Immature natural killer cell (primary cell): ENCODE data around the gene PFKP. TPM values are rescaled to one million over a fixed set of nuclear protein-coding genes. Genes with fewer than 3 reads are reported as not detected.
A peak's percentile ranks its signal among the peaks of the same experiment; 100 is the strongest.

Experiments
- DNase-seq, 3 donors: peaks; one replicate each; pipeline ENCODE4 v3.0.0; 2022; ENCODE audit warnings: mixed read lengths in 1 of 3
- H3K27ac Mint-ChIP-seq, 6 donors: one replicate each; pipeline ENCODE4 v1.8.0; 2020; ENCODE audit warnings: mixed read lengths in 6 of 6, mild to moderate bottlenecking in 5 of 6, inconsistent platforms in 4 of 6, moderate library complexity in 3 of 6
- H3K27me3 Mint-ChIP-seq, 3 donors: one replicate each; pipeline ENCODE4 v1.8.0; 2020 to 2021; ENCODE audit warnings: low read depth in 3 of 3, mild to moderate bottlenecking in 3 of 3, mixed read lengths in 3 of 3, moderate library complexity in 3 of 3, inconsistent platforms in 1 of 3
- H3K36me3 Mint-ChIP-seq, 3 donors: one replicate each; pipeline ENCODE4 v1.8.0; 2020; ENCODE audit warnings: mixed read lengths in 3 of 3, inconsistent platforms in 2 of 3, mild to moderate bottlenecking in 2 of 3
- H3K4me1 Mint-ChIP-seq, 2 donors: one replicate each; pipeline ENCODE4 v1.8.0; 2020; ENCODE audit warnings: inconsistent platforms in 2 of 2, mild to moderate bottlenecking in 2 of 2, mixed read lengths in 2 of 2, moderate library complexity in 1 of 2
- H3K4me3 Mint-ChIP-seq, 5 donors: one replicate each; pipeline ENCODE4 v1.8.0; 2020; ENCODE audit warnings: mild to moderate bottlenecking in 5 of 5, mixed read lengths in 5 of 5, inconsistent platforms in 3 of 5, moderate library complexity in 3 of 5
- H3K9me3 Mint-ChIP-seq, 6 donors: one replicate each; pipeline ENCODE4 v1.8.0; 2020; ENCODE audit warnings: mild to moderate bottlenecking in 6 of 6, mixed read lengths in 6 of 6, inconsistent platforms in 4 of 6, moderate library complexity in 3 of 6
- polyA plus RNA-seq, 3 donors: library from polyadenylated mRNA; unstranded; fragments of 300-500 nt; fragmentation: Illumina TruSeq; gene quantifications; one replicate each; pipeline ENCODE4 v1.2.3, GENCODE V29; 2021

The PFKP gene
- polyA plus RNA-seq, 3 donors from 2014 or later: 18.2 to 47.3 (median 30.0) TPM

GRCh38 chr10:3148994-3149393 is 81.6 kb downstream of the PFKP start:
- Mint-ChIP-seq H3K36me3 (peaks cover 32 to 71% (median 37%) of the 10 kb centered on the region in 3 donors), H3K4me1 (no peaks in the 10 kb centered on the region), H3K9me3 (no peaks in the 10 kb centered on the region), H3K4me3 (no peak overlapping the region), H3K27ac (no peak overlapping the region), H3K27me3 (peaks cover 0 to 2% (median 0%) of the 10 kb centered on the region in 3 donors)
- DNase-seq: no peak

- DNase-seq: no peak
- Mint-ChIP-seq H3K4me1 (no peaks in the 10 kb centered on the region), H3K9me3 (no peaks in the 10 kb centered on the region), H3K27ac (no peak overlapping the region), H3K27me3 (peaks cover 0 to 2% (median 0%) of the 10 kb centered on the region in 3 donors), H3K36me3 (peaks cover 39 to 75% (median 45%) of the 10 kb centered on the region in 3 donors), H3K4me3 (no peak overlapping the region)
Measured at GRCh38 chr10:3149918-3150317, 82.6 kb downstream of the PFKP start.

GRCh38 chr10:3150366-3150765 is 83.0 kb downstream of the PFKP start:
- Mint-ChIP-seq H3K27ac (no peak overlapping the region), H3K9me3 (no peaks in the 10 kb centered on the region), H3K4me1 (peaks cover 0 to under 1% of the 10 kb centered on the region in 2 donors), H3K36me3 (peaks cover 43 to 75% (median 49%) of the 10 kb centered on the region in 3 donors), H3K27me3 (peaks cover 0 to 2% (median 0%) of the 10 kb centered on the region in 3 donors), H3K4me3 (no peak overlapping the region)
- no peak for DNase-seq

GRCh38 chr10:3150961-3151360 is 83.6 kb downstream of the PFKP start:
- Mint-ChIP-seq H3K4me1 (peaks cover 0 to 6% of the 10 kb centered on the region in 2 donors), H3K36me3 (peaks cover 47 to 77% (median 50%) of the 10 kb centered on the region in 3 donors), H3K4me3 (no peak overlapping the region), H3K27ac (no peak overlapping the region), H3K9me3 (no peaks in the 10 kb centered on the region), H3K27me3 (peaks cover 0 to 2% (median 0%) of the 10 kb centered on the region in 3 donors)
- DNase-seq: no peak

GRCh38 chr10:3151889-3152565 is 84.7 kb downstream of the PFKP start:
- no peak for DNase-seq
- H3K9me3 Mint-ChIP-seq: no peaks in the 10 kb centered on the region
- peaks cover 0 to 2% (median 0%) of the 10 kb centered on the region in 3 donors for H3K27me3 Mint-ChIP-seq
- peaks cover 47 to 77% (median 51%) of the 10 kb centered on the region in 3 donors for H3K36me3 Mint-ChIP-seq
- no peak overlapping the region for H3K4me3 Mint-ChIP-seq
- H3K27ac Mint-ChIP-seq: no peak overlapping the region
- peaks cover 0 to 6% of the 10 kb centered on the region in 2 donors for H3K4me1 Mint-ChIP-seq

GRCh38 chr10:3152566-3152935 is 85.2 kb downstream of the PFKP start:
- Mint-ChIP-seq H3K4me3 (no peak overlapping the region), H3K36me3 (peaks cover 48 to 77% (median 53%) of the 10 kb centered on the region in 3 donors), H3K4me1 (peaks cover 0 to 6% of the 10 kb centered on the region in 2 donors), H3K27ac (no peak overlapping the region), H3K9me3 (no peaks in the 10 kb centered on the region), H3K27me3 (peaks cover 0 to 2% (median 0%) of the 10 kb centered on the region in 3 donors)
- DNase-seq: no peak

GRCh38 chr10:3154666-3155065 is 87.3 kb downstream of the PFKP start:
- H3K27me3 Mint-ChIP-seq: peaks cover 0 to 2% (median 2%) of the 10 kb centered on the region in 3 donors
- no peak overlapping the region for H3K27ac Mint-ChIP-seq
- no peak for DNase-seq
- H3K4me3 Mint-ChIP-seq: no peak overlapping the region
- peaks cover 52 to 77% (median 61%) of the 10 kb centered on the region in 3 donors for H3K36me3 Mint-ChIP-seq
- H3K4me1 Mint-ChIP-seq: peaks cover 0 to 6% of the 10 kb centered on the region in 2 donors
- no peaks in the 10 kb centered on the region for H3K9me3 Mint-ChIP-seq

GRCh38 chr10:3159152-3159551 is 91.8 kb downstream of the PFKP start:
- peak overlapping the region in 1 of 6 donors; percentile 69 for H3K27ac Mint-ChIP-seq
- peaks cover 0 to 6% of the 10 kb centered on the region in 2 donors for H3K4me1 Mint-ChIP-seq
- peaks cover 0 to 2% (median 0%) of the 10 kb centered on the region in 3 donors for H3K27me3 Mint-ChIP-seq
- no peaks in the 10 kb centered on the region for H3K9me3 Mint-ChIP-seq
- no peak overlapping the region for H3K4me3 Mint-ChIP-seq
- no peak for DNase-seq
- H3K36me3 Mint-ChIP-seq: peaks cover 44 to 82% (median 46%) of the 10 kb centered on the region in 3 donors

GRCh38 chr10:3162533-3162932 is 95.2 kb downstream of the PFKP start:
- Mint-ChIP-seq H3K4me3 (no peak overlapping the region), H3K27ac (no peak overlapping the region), H3K36me3 (peaks cover 38 to 77% (median 46%) of the 10 kb centered on the region in 3 donors), H3K4me1 (no peaks in the 10 kb centered on the region), H3K9me3 (no peaks in the 10 kb centered on the region), H3K27me3 (peaks cover 0 to 2% (median 0%) of the 10 kb centered on the region in 3 donors)
- DNase-seq: no peak

- H3K27ac Mint-ChIP-seq: no peak overlapping the region
- peaks cover 31 to 71% (median 35%) of the 10 kb centered on the region in 3 donors for H3K36me3 Mint-ChIP-seq
- H3K4me1 Mint-ChIP-seq: no peaks in the 10 kb centered on the region
Measured at GRCh38 chr10:3163879-3164278, 96.5 kb downstream of the PFKP start.

GRCh38 chr10:3165196-3165595 is 97.8 kb downstream of the PFKP start:
- Mint-ChIP-seq H3K27ac (no peak overlapping the region), H3K4me1 (peaks cover 0 to 4% of the 10 kb centered on the region in 2 donors), H3K27me3 (no peaks in the 10 kb centered on the region), H3K4me3 (no peak overlapping the region), H3K9me3 (no peaks in the 10 kb centered on the region), H3K36me3 (peaks cover 26 to 62% (median 26%) of the 10 kb centered on the region in 3 donors)
- no peak for DNase-seq

More at GRCh38 chr10:3163879-3164278, 96.5 kb downstream of the PFKP start:
- no peaks in the 10 kb centered on the region for H3K27me3 Mint-ChIP-seq
- no peak for DNase-seq
- no peaks in the 10 kb centered on the region for H3K9me3 Mint-ChIP-seq
- H3K4me3 Mint-ChIP-seq: no peak overlapping the region

GRCh38 chr10:3166496-3167290 is 99.3 kb downstream of the PFKP start:
- no peak for DNase-seq
- Mint-ChIP-seq H3K4me1 (peaks cover 8 to 16% of the 10 kb centered on the region in 2 donors), H3K27me3 (no peaks in the 10 kb centered on the region), H3K9me3 (no peaks in the 10 kb centered on the region), H3K4me3 (no peak overlapping the region), H3K36me3 (peaks cover 26 to 53% (median 26%) of the 10 kb centered on the region in 3 donors), H3K27ac (no peak overlapping the region)

- H3K27ac Mint-ChIP-seq: peak overlapping the region in 1 of 6 donors; percentile 22
- no peaks in the 10 kb centered on the region for H3K9me3 Mint-ChIP-seq
- DNase-seq: no peak
- H3K4me3 Mint-ChIP-seq: no peak overlapping the region
- peaks cover 12 to 24% of the 10 kb centered on the region in 2 donors for H3K4me1 Mint-ChIP-seq
- H3K36me3 Mint-ChIP-seq: peaks cover 23 to 45% (median 26%) of the 10 kb centered on the region in 3 donors
- peaks cover 2 to 5% (median 3%) of the 10 kb centered on the region in 3 donors for H3K27me3 Mint-ChIP-seq
Measured at GRCh38 chr10:3167611-3168330, 100.4 kb downstream of the PFKP start.
